CD14-positive monocyte (primary cell): ENCODE data around the gene BCKDHA. TPM values are rescaled to one million over a fixed set of nuclear protein-coding genes. Genes with fewer than 3 reads are reported as not detected.
A peak's percentile ranks its signal among the peaks of the same experiment; 100 is the strongest.
"Not testable (repeated sequence)": the region's sequence is repeated elsewhere in the genome, so short reads cannot be mapped to it uniquely, and the experiment has no call there.

Experiments used
- DNase-seq, 3 donors: peaks; one replicate each; pipeline ENCODE4 v3.0.0-alpha.2; 2011 to 2022
- H2AFZ ChIP-seq: 2 replicates; pipeline ENCODE4 v1.6.0; 2012; ENCODE audit warnings: mild to moderate bottlenecking, low read depth, low read length, inconsistent platforms; ENCODE audit not compliant: insufficient read depth, poor library complexity, severe bottlenecking
- H3K27ac ChIP-seq, 2 donors: 1 replicate in 1 of 2; 2 replicates in 1 of 2; pipeline ENCODE4 v1.5.1; 2012 to 2013; ENCODE audit warnings: low read length in 2 of 2, control low read depth in 1 of 2, inconsistent platforms in 1 of 2, low read depth in 1 of 2, mild to moderate bottlenecking in 1 of 2
- H3K27me3 ChIP-seq, 2 donors: one replicate each; pipeline versions ENCODE4 v1.6.0 to v1.6.1; 2011 to 2013; ENCODE audit warnings: low read length in 2 of 2; ENCODE audit not compliant: control insufficient read depth in 2 of 2, insufficient read depth in 2 of 2
- H3K36me3 ChIP-seq, 2 donors: replicated peaks in 1 of 2; 1 replicate in 1 of 2; 2 replicates in 1 of 2; pipeline versions ENCODE4 v1.5.1 to v1.6.1; 2012 to 2013; ENCODE audit warnings: low read length in 2 of 2, control low read depth in 1 of 2, inconsistent platforms in 1 of 2, mild to moderate bottlenecking in 1 of 2; ENCODE audit not compliant: insufficient read depth in 2 of 2, control insufficient read depth in 1 of 2
- H3K4me1 ChIP-seq, 2 donors: 1 replicate in 1 of 2; 2 replicates in 1 of 2; pipeline versions ENCODE4 v1.5.1 to v1.6.1; 2012 to 2013; ENCODE audit warnings: low read length in 2 of 2, control low read depth in 1 of 2, inconsistent platforms in 1 of 2, mild to moderate bottlenecking in 1 of 2, moderate library complexity in 1 of 2; ENCODE audit not compliant: insufficient read depth in 2 of 2, control insufficient read depth in 1 of 2
- H3K4me2 ChIP-seq: replicated peaks from 2 replicates; pipeline ENCODE3; 2012; ENCODE audit warnings: low read length, moderate library complexity, mild to moderate bottlenecking; ENCODE audit not compliant: poor library complexity, severe bottlenecking; ENCODE audit errors: extremely low read depth
- H3K4me3 ChIP-seq, 3 experiments: fragments of 200-600 bp in 1 of 3; sonication (generic) in 1 of 3; replicated peaks in 1 of 3; 1 replicate in 2 of 3; 2 replicates in 1 of 3; pipeline ENCODE4 v1.5.1; 2011 to 2013; ENCODE audit warnings: low read length in 3 of 3, mild to moderate bottlenecking in 3 of 3, control low read depth in 2 of 3, low read depth in 2 of 3, inconsistent platforms in 1 of 3, moderate library complexity in 1 of 3
- H3K79me2 ChIP-seq: 2 replicates; pipeline ENCODE4 v1.6.0; 2012; ENCODE audit warnings: mild to moderate bottlenecking, control low read depth, inconsistent platforms, low read length, moderate library complexity; ENCODE audit not compliant: insufficient read depth
- H3K9ac ChIP-seq: 2 replicates; pipeline ENCODE4 v1.6.0; 2017; ENCODE audit warnings: low read length, mild to moderate bottlenecking; ENCODE audit not compliant: insufficient read depth, poor library complexity, severe bottlenecking
- H3K9me3 ChIP-seq, 2 donors: replicated peaks in 1 of 2; 1 replicate in 1 of 2; 2 replicates in 1 of 2; pipeline versions ENCODE4 v1.5.1 to v1.6.1; 2012 to 2013; ENCODE audit warnings: low read length in 2 of 2, control low read depth in 1 of 2; ENCODE audit not compliant: control insufficient read depth in 1 of 2, insufficient read depth in 1 of 2
- H4K20me1 ChIP-seq: 2 replicates; pipeline ENCODE4 v1.6.0; 2012; ENCODE audit warnings: mild to moderate bottlenecking, low read length, control low read depth, moderate library complexity; ENCODE audit not compliant: insufficient read depth
- H3K27ac Mint-ChIP-seq, 7 donors: one replicate each; pipeline ENCODE4 v1.8.0; 2020; ENCODE audit warnings: mild to moderate bottlenecking in 7 of 7, mixed read lengths in 7 of 7, moderate library complexity in 6 of 7, inconsistent platforms in 2 of 7
- H3K27me3 Mint-ChIP-seq, 3 donors: one replicate each; pipeline ENCODE4 v1.8.0; 2021 to 2022; ENCODE audit warnings: low read depth in 3 of 3, mild to moderate bottlenecking in 3 of 3, mixed read lengths in 3 of 3, moderate library complexity in 3 of 3, inconsistent platforms in 1 of 3
- H3K36me3 Mint-ChIP-seq, 2 donors: one replicate each; pipeline ENCODE4 v1.8.0; 2020; ENCODE audit warnings: mixed read lengths in 2 of 2, inconsistent platforms in 1 of 2, mild to moderate bottlenecking in 1 of 2
- H3K4me1 Mint-ChIP-seq: one replicate; pipeline ENCODE4 v1.8.0; 2020; ENCODE audit warnings: mild to moderate bottlenecking, mixed read lengths
- H3K4me3 Mint-ChIP-seq, 2 donors: one replicate each; pipeline ENCODE4 v1.8.0; 2020; ENCODE audit warnings: mild to moderate bottlenecking in 2 of 2, mixed read lengths in 2 of 2, moderate library complexity in 1 of 2
- H3K9me3 Mint-ChIP-seq, 7 donors: one replicate each; pipeline ENCODE4 v1.8.0; 2020 to 2022; ENCODE audit warnings: mixed read lengths in 7 of 7, mild to moderate bottlenecking in 6 of 7, moderate library complexity in 6 of 7, inconsistent platforms in 2 of 7
- CTCF ChIP-seq: fragments of 200-600 bp; IDR thresholded peaks from one replicate; pipeline ENCODE4 v1.8.0; 2022; ENCODE audit warnings: antibody characterized with exemption, mild to moderate bottlenecking
- WGBS: methylation state at CpG from one replicate; pipeline ENCODE4 v1.1.5; 2013; ENCODE audit warnings: missing lambda C conversion rate; ENCODE audit not compliant: insufficient coverage; 5-methylcytosine and 5-hydroxymethylcytosine counted together
- intact Hi-C, 2 donors: fragments of 100-400 bp; cut with micrococcal nuclease; formaldehyde crosslinking; loops; one replicate each; pipeline versions ENCODE4 v1.15.0 to v1.15.1; 2023
- polyA plus RNA-seq, 3 donors: library from polyadenylated mRNA; depleted of rRNA in 1 of 3; unstranded in 2 of 3; stranded (reverse) in 1 of 3; fragments of 300-500 nt in 2 of 3; fragments of >200 nt in 1 of 3; fragmentation: Illumina TruSeq in 2 of 3; gene quantifications; 1 replicate in 2 of 3; 2 replicates in 1 of 3; pipeline ENCODE4 v1.2.3, GENCODE V29; 2012 to 2021

Gene BCKDHA
- polyA plus RNA-seq, 3 donors, result 52.4 to 90.1 (median 87.6) TPM

DNA sequence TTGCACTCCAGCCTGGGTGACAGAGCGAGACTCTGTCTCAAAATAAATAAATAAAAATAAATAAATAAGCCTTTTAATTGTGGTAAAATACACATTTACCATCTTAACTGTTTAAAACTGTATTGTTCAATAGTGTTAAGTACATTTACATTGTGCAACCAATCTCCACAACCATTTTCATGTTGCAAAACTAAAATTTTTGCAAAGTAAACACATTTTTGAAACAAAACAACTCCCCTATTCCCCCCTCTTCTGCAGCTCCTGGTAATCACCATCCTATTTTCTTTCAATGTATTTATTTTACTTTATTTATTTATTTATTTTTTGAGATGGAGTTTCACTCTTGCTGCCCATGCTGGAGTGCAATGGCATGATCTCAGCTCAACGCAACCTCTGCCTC lies 27.8 kb upstream of the BCKDHA start:
- no peak overlapping the region for H3K9ac ChIP-seq
- peak overlapping the region in 1 of 7 donors; percentile 70 for H3K27ac Mint-ChIP-seq
- H3K36me3 Mint-ChIP-seq, result peaks cover 2 to 12% of the 10 kb centered on the region in 2 donors
- no peak overlapping the region for H3K4me3 ChIP-seq
- peaks cover 62% of the 10 kb centered on the region for H3K79me2 ChIP-seq
- H3K27me3 ChIP-seq, result no peaks in the 10 kb centered on the region
- TF ChIP-seq CTCF, result no peak
- no peaks in the 10 kb centered on the region for H3K36me3 ChIP-seq
- no CpG with 5 or more reads among the region's 2 CpGs for WGBS
- peaks cover 41% of the 10 kb centered on the region for H3K4me1 Mint-ChIP-seq
- intact Hi-C loops, result loop anchor here in 1 of 2 donors (10.0 kb wide), 1 partner anchor 55 kb away; the partner anchor contains the start of gene B3GNT8
- H4K20me1 ChIP-seq, result no peaks in the 10 kb centered on the region
- H2AFZ ChIP-seq, result no peak overlapping the region
- H3K4me1 ChIP-seq, result peaks cover 47 to 50% of the 10 kb centered on the region in 2 donors
- H3K27ac ChIP-seq, result no peak overlapping the region
- peaks cover 0 to 2% (median 0%) of the 10 kb centered on the region in 7 donors for H3K9me3 Mint-ChIP-seq
- H3K4me3 Mint-ChIP-seq, result no peak overlapping the region
- H3K9me3 ChIP-seq, result no peaks in the 10 kb centered on the region
- H3K27me3 Mint-ChIP-seq, result peaks cover 0 to 4% (median 0%) of the 10 kb centered on the region in 3 donors
- no peak for DNase-seq
- H3K4me2 ChIP-seq, result no peak overlapping the region

DNA sequence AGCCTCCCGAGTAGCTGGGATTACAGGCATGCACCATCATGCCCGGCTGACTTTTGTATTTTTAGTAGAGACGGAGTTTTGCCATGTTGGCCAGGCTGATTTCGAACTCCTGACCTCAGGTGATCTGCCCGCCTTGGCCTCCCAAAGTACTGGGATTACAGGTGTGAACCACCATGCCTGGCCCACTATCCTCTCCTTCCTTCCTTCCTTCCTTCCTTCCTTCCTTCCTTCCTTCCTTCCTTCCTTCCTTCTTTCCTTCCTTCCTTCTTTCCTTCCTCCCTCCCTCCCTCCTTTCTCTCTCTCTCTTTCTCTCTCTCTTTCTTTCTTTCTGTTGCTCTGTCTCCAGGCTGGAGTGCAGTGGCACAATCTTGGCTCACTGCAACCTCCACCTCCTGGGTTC lies 26.5 kb upstream of the BCKDHA start:
- no CpG with 5 or more reads among the region's 5 CpGs for WGBS
- H3K27me3 Mint-ChIP-seq, H3K4me3 Mint-ChIP-seq, H3K4me2 ChIP-seq, H3K27ac ChIP-seq, H3K36me3 ChIP-seq, H3K27me3 ChIP-seq, H2AFZ ChIP-seq, H3K9me3 ChIP-seq, H4K20me1 ChIP-seq, H3K9ac ChIP-seq, H3K9me3 Mint-ChIP-seq, H3K4me3 ChIP-seq, DNase-seq: not testable (repeated sequence)
- intact Hi-C loops, result loop anchor here in 1 of 2 donors (10.0 kb wide), 1 partner anchor 54 kb away; the partner anchor contains the start of gene B3GNT8
- peaks cover 53% of the 10 kb centered on the region for H3K79me2 ChIP-seq
- peaks cover 38% of the 10 kb centered on the region for H3K4me1 Mint-ChIP-seq
- peaks cover 2 to 12% of the 10 kb centered on the region in 2 donors for H3K36me3 Mint-ChIP-seq
- H3K4me1 ChIP-seq, result peaks cover 39 to 44% of the 10 kb centered on the region in 2 donors
- peak overlapping the region in 3 of 7 donors; percentile 11 to 50 (median 30) for H3K27ac Mint-ChIP-seq
